Breast epithelium (tissue), 3 donors: ENCODE results near the gene PCNX2.

Experiments
- POLR2A ChIP-seq: fragments of 450-650 bp; IDR thresholded peaks from one replicate; pipeline ENCODE4 v1.6.1; 2016; ENCODE audit warnings: antibody characterized with exemption, mild to moderate bottlenecking, moderate library complexity
- TF ChIP-seq, protein P1 (sequence below), 3 donors: fragments of 450-650 bp; IDR thresholded peaks; one replicate each; pipeline ENCODE4 v1.5.1; 2016 to 2017; ENCODE audit warnings: antibody characterized with exemption in 3 of 3, mild to moderate bottlenecking in 3 of 3, moderate library complexity in 3 of 3

DNA sequence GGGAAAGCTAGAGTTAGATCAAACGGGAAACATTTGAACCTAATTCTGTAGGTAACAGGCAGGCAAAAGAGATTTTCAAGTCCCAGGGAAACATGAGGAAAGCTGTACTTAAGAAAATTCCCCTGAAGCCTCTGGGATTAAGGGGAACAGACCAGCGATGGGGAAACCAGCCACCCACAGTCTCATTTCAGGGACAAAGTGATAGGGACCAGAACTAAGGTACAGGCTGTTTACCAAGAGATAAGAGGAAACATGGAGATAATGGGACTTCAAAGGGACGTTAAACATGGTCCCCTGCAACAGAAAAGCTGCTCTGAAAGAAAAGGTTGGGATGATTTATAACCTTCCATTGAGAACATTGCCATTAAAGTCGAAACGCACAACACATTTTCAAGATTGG is 260.7 kb downstream of the PCNX2 start:
- no peak for TF ChIP-seq POLR2A
- TF ChIP-seq, protein P1, sequence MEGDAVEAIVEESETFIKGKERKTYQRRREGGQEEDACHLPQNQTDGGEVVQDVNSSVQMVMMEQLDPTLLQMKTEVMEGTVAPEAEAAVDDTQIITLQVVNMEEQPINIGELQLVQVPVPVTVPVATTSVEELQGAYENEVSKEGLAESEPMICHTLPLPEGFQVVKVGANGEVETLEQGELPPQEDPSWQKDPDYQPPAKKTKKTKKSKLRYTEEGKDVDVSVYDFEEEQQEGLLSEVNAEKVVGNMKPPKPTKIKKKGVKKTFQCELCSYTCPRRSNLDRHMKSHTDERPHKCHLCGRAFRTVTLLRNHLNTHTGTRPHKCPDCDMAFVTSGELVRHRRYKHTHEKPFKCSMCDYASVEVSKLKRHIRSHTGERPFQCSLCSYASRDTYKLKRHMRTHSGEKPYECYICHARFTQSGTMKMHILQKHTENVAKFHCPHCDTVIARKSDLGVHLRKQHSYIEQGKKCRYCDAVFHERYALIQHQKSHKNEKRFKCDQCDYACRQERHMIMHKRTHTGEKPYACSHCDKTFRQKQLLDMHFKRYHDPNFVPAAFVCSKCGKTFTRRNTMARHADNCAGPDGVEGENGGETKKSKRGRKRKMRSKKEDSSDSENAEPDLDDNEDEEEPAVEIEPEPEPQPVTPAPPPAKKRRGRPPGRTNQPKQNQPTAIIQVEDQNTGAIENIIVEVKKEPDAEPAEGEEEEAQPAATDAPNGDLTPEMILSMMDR (IDR thresholded peaks at IDR 0.05): no peak
